SU-DHL-6 (cell line): Measurements from ENCODE around the gene SLC10A1.

Experiments
- H2AFZ ChIP-seq: fragments of 200-600 bp; sonication (generic); 2 replicates; pipeline ENCODE4 v1.6.1; 2014; ENCODE audit warnings: low read depth, mild to moderate bottlenecking, moderate library complexity, mixed read lengths, antibody characterized with exemption, low read length; ENCODE audit not compliant: severe bottlenecking
- H3F3A ChIP-seq: fragments of 200-600 bp; shearing (Covaris generic); 2 replicates; pipeline ENCODE4 v1.6.0; 2016; ENCODE audit warnings: antibody characterized with exemption, mild to moderate bottlenecking; ENCODE audit not compliant: insufficient read depth
- H3K27ac ChIP-seq: fragments of 200-600 bp; sonication (generic); 2 replicates; pipeline ENCODE4 v1.5.1; 2016; ENCODE audit warnings: low read depth, mild to moderate bottlenecking, low read length, moderate library complexity, mixed read lengths
- H3K27me3 ChIP-seq: fragments of 200-600 bp; sonication (generic), shearing (Covaris generic); 2 replicates; pipeline ENCODE4 v1.6.0; 2014; ENCODE audit warnings: mild to moderate bottlenecking, low read length
- H3K36me3 ChIP-seq: fragments of 200-600 bp; sonication (generic); 2 replicates; pipeline ENCODE4 v1.6.1; 2014; ENCODE audit warnings: mild to moderate bottlenecking, low read length, mixed read lengths
- H3K4me2 ChIP-seq: fragments of 300-600, 200-600 bp; shearing (Covaris generic), sonication (generic); 2 replicates; pipeline ENCODE4 v1.6.0; 2014; ENCODE audit warnings: low read length, low read depth, mild to moderate bottlenecking; ENCODE audit not compliant: poor library complexity, severe bottlenecking
- H3K4me3 ChIP-seq: fragments of 200-600 bp; sonication (generic); 2 replicates; pipeline ENCODE4 v1.5.1; 2014; ENCODE audit warnings: antibody characterized with exemption, low read length, mild to moderate bottlenecking, mixed read lengths; ENCODE audit not compliant: insufficient read depth, poor library complexity, severe bottlenecking
- H3K79me2 ChIP-seq: fragments of 200-600 bp; sonication (generic); 2 replicates; pipeline ENCODE4 v1.6.1; 2014; ENCODE audit warnings: mild to moderate bottlenecking, low read length, moderate library complexity; ENCODE audit not compliant: insufficient read depth
- H3K9ac ChIP-seq: fragments of 200-600 bp; sonication (generic); 2 replicates; pipeline ENCODE4 v1.7.0; 2014; ENCODE audit warnings: mild to moderate bottlenecking, low read length
- H3K9me2 ChIP-seq: fragments of 200-600 bp; sonication (generic); replicated peaks from 2 replicates; pipeline ENCODE4 v1.6.1; 2014; ENCODE audit warnings: low read length; ENCODE audit not compliant: insufficient read depth
- H3K9me3 ChIP-seq: fragments of 200-600 bp; sonication (generic); 2 replicates; pipeline ENCODE4 v1.6.1; 2014; ENCODE audit warnings: low read length, mixed read lengths; ENCODE audit not compliant: insufficient read depth
- H4K20me1 ChIP-seq: fragments of 200-600 bp; sonication (generic); 2 replicates; pipeline ENCODE4 v1.6.1; 2014; ENCODE audit warnings: low read depth, mild to moderate bottlenecking, antibody characterized with exemption, low read length, moderate library complexity, mixed read lengths
- EZH2phosphoT487 ChIP-seq: fragments of 200-600 bp; sonication (generic), shearing (Covaris generic); conservative IDR thresholded peaks from 2 replicates; pipeline ENCODE4 v1.6.1; 2018; ENCODE audit warnings: mild to moderate bottlenecking, antibody characterized with exemption, low read length, moderate library complexity, mixed read lengths
- TF ChIP-seq, protein P1 (sequence below): fragments of 200-600 bp; sonication (generic); IDR thresholded peaks from one replicate; pipeline ENCODE4 v1.5.1; 2017; ENCODE audit warnings: antibody characterized with exemption, mild to moderate bottlenecking, low read length, moderate library complexity; ENCODE audit not compliant: insufficient read depth, poor library complexity, severe bottlenecking

Gene SLC10A1

DNA sequence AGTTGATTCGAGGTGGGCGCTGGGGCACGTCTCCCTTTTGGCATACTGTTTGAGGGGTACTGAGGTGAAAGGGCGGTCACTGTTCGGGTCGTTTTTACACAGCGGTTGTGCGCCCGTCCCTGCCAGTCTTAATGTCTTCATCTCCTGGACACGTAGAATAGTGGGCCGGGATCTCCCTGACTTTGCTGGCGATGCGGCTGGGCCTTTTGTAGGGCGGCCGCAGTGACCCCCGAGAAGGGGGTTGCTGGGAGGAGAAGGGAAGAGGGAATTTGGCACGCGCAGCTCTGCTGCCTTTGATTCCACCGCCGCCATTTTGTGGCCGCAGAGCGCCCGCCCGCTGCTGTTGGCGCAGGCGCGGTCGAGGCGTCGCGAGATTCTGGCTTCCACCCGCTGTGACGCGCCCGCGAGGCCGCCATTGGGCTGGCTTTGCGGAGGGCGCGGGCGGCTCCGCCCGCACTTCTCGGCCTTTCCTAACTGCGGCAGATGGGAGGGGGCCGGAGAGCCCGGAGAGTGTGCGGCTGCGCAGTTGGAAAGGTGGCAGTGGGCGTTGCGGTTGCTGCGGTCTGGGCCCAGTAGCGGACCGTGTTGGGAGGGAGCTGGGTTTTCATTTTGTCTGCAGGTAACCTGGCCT is 29.6 kb downstream of the SLC10A1 start:
- Histone ChIP-seq H3K4me2 (peak overlapping the region; percentile 93), H3F3A (peaks cover 13% of the 10 kb centered on the region; the same call in 1 of the 2 replicates), H3K9me3 (no peaks in the 10 kb centered on the region), H4K20me1 (peaks cover 25% of the 10 kb centered on the region), H3K36me3 (peaks cover 44% of the 10 kb centered on the region), H3K27me3 (no peaks in the 10 kb centered on the region), H3K79me2 (peaks cover 42% of the 10 kb centered on the region), H3K9me2 (no peaks in the 10 kb centered on the region), H3K4me3 (peak overlapping the region; percentile 80), H2AFZ (peak overlapping the region; percentile 81), H3K9ac (peak overlapping the region; percentile 94), H3K27ac (peak overlapping the region; percentile 89)
- no peak for TF ChIP-seq EZH2phosphoT487
- TF ChIP-seq, protein P1, sequence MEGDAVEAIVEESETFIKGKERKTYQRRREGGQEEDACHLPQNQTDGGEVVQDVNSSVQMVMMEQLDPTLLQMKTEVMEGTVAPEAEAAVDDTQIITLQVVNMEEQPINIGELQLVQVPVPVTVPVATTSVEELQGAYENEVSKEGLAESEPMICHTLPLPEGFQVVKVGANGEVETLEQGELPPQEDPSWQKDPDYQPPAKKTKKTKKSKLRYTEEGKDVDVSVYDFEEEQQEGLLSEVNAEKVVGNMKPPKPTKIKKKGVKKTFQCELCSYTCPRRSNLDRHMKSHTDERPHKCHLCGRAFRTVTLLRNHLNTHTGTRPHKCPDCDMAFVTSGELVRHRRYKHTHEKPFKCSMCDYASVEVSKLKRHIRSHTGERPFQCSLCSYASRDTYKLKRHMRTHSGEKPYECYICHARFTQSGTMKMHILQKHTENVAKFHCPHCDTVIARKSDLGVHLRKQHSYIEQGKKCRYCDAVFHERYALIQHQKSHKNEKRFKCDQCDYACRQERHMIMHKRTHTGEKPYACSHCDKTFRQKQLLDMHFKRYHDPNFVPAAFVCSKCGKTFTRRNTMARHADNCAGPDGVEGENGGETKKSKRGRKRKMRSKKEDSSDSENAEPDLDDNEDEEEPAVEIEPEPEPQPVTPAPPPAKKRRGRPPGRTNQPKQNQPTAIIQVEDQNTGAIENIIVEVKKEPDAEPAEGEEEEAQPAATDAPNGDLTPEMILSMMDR, result no peak

DNA sequence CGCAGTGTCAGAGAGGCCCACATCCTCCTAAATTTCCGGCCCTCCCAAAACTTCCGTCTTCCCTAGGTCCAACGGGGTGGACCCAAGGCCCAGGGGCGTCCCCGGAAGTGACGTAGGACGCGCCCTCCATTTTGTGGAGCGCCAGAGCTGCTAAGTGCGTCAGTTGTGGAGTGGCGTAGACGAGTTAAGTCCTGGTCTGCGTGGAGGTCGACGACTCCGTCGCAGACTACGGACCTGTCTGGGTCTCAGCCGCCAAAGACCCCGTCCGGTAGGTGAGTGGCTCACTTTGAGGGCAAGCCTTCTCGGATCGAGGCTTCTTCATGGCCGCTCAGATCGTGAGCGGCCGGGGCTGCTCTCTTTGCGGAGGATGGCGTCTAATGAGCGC is 30.1 kb downstream of the SLC10A1 start, which contains the start of gene SRSF5:
TSS of gene SRSF5 (plus strand) at position 159 of the 385 bp plus-strand sequence. CDS start 1,015 bp downstream, outside the sequence.
- peak within 1 kb of the TSS; percentile 93 for H3K4me2 ChIP-seq
- peak within 1 kb of the TSS; percentile 80 for H3K4me3 ChIP-seq
- H3K9ac ChIP-seq, result peak within 1 kb of the TSS; percentile 94
- peak within 1 kb of the TSS; percentile 89 for H3K27ac ChIP-seq
- no peak for TF ChIP-seq EZH2phosphoT487
- TF ChIP-seq, protein P1, result no peak
- no peaks in the 10 kb centered on the region for H3K9me3 ChIP-seq
- peaks cover 42% of the 10 kb centered on the region for H3K79me2 ChIP-seq
- no peaks in the 10 kb centered on the region for H3K27me3 ChIP-seq
- peak within 1 kb of the TSS; percentile 81 for H2AFZ ChIP-seq
- H3F3A ChIP-seq, result peaks cover 13% of the 10 kb centered on the region; the same call in 1 of the 2 replicates
- H3K9me2 ChIP-seq, result no peaks in the 10 kb centered on the region
- H3K36me3 ChIP-seq, result peaks cover 42% of the 10 kb centered on the region
- peaks cover 25% of the 10 kb centered on the region for H4K20me1 ChIP-seq

DNA sequence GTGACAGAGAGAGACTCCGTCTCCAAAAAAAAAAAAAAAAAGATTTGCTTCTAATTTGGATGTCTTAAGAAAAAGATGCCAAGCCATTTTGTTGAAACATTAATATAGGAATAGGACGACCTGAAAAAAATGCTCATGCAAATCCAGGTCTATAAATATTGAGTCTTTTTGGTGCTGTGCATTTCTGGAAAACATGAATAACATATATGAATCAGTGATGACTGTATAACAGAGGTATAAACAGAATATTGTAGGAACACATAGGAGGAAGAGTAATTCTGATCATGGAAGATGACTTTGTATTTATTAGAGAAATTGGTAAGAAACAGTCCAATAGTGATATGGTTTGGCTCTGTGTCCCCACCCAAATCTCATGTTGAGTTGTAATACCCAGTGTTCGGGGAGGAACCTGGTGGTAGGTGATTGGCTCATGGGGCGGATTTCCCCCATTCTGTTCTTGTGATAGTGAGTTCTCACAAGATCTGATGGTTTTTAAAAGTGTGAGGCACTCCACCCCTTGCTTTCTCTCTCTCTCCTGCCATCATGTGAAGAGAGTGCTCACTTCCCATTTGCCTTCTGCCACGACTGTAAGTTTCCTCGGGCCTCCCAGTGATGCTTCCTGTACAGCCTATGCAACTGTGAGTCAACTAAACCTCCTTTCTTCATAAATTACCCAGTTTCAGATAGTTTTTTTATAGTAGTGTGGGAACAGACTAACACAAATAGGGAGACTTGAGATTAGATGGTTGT is 33.1 kb downstream of the SLC10A1 start:
- peaks cover 12% of the 10 kb centered on the region for H4K20me1 ChIP-seq
- no peak overlapping the region for H3K9ac ChIP-seq
- no peak overlapping the region for H2AFZ ChIP-seq
- no peak overlapping the region for H3K4me3 ChIP-seq
- no peaks in the 10 kb centered on the region for H3K9me2 ChIP-seq
- TF ChIP-seq, protein P1, result no peak
- TF ChIP-seq EZH2phosphoT487, result no peak
- peaks cover 11% of the 10 kb centered on the region for H3K36me3 ChIP-seq
- peaks cover 19% of the 10 kb centered on the region for H3K79me2 ChIP-seq
- no peak overlapping the region for H3K27ac ChIP-seq
- no peaks in the 10 kb centered on the region for H3K27me3 ChIP-seq
- no peaks in the 10 kb centered on the region for H3K9me3 ChIP-seq
- peaks cover 10% of the 10 kb centered on the region; the same call in 1 of the 2 replicates for H3F3A ChIP-seq
- no peak overlapping the region for H3K4me2 ChIP-seq
